HuH-7 (cell line): Measurements from ENCODE around the gene MSANTD2.

Source experiments
- DNase-seq: peaks from one replicate; pipeline ENCODE4 v3.0.0; 2011; ENCODE audit warnings: low spot score

MSANTD2 gene

GRCh38 chr11:124729571-124729970 lies 70.6 kb downstream of the MSANTD2 start:
- no peak for DNase-seq

DNA sequence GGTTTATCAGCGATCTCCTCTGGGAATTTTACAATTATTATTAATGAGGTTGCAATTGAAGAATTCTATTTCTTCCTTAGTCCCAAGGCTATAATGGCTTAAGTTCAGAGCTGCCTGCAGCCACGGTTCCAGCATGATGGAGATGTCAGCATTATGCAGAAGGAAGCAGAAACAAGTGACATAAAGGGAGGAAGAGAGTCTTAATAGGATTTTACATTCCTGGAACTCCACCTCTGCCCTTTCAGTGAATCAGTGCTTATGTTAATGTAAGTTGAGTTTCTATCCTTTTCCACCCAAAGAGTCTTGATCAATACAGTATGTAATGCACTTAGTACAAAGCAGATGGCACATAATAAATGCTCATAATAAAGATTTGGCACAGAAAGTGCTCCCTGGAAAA lies 72.1 kb downstream of the MSANTD2 start:
- DNase-seq, result no peak

DNA sequence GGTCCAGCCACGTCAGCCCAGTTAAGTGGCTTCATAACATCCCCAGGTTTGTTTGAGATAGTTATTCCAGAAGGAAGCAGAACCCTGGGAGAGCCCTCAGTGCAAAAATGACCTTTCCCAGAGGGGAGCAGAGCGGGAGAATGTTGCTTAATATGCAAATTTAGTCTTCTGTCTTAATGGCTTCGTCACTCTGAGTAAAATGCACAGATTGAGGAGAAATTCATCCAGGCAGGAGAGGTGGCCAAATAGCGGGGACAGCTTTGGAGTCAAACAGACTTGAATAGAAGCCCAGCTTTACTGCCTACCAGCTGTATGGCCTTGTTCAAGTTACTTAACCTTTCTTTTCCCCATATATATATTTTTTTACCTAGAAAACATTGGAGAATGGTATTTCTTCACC lies 72.7 kb downstream of the MSANTD2 start:
- DNase-seq, result no peak

- DNase-seq, result no peak
Measured at GRCh38 chr11:124725719-124726105, 74.5 kb downstream of the MSANTD2 start.

DNA sequence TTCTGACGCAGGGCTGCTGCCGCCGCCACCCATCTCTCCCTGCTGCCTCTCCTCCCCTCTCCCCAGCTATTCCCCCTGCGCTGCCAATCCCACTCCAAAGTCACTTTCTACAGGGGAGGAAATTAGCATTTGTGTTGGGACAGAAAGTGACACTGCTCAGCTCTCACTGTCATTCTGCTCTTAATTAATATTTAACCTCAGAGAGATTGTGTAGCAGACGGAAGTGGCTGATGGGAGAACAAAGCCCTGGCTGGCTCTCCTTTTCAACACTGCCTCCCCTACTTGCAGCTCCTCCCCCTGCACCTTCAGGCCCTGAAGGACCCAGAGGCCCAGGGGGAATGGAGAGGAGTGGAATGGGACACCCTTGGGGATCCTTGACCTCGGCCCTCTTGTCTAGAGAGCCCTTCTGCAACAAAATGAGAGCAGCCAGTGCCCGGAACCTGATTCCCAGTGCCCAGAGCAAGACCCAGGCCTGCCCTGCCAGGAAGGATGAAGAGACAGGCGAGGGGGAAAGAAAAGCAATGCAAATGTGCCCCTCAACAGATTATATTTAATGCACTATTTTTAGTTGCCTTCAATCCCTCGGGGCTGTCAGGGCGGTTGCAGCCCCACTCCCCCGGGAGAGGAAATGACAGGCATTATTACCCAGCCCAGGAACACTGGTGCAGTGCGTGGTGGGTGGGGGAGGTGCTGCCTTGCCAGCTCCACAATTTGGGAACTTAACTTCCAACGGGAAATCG lies 75.1 kb downstream of the MSANTD2 start:
- peak; percentile 78 for DNase-seq

- no peak for DNase-seq
Measured at GRCh38 chr11:124722176-124722575, 78.0 kb downstream of the MSANTD2 start.

DNA sequence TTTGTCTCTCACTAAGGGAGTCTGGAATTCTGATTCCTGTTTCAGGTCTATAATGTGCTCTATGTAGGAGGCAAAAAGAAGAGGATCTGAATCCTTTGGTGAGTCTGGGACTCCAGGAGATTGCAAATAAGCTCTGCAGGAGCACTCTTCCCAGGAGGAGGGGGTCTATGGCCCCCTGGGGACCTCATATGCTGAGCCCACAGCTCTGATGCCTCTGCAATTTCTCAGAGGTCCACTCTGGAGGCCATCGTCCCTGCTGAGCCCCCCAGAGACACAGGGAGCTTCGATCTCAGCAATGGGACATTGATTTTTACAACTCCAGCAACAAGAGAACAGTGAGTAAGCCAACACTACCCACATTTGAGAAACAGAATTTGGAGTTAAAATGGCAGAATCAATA lies 80.7 kb downstream of the MSANTD2 start:
- no peak for DNase-seq

DNA sequence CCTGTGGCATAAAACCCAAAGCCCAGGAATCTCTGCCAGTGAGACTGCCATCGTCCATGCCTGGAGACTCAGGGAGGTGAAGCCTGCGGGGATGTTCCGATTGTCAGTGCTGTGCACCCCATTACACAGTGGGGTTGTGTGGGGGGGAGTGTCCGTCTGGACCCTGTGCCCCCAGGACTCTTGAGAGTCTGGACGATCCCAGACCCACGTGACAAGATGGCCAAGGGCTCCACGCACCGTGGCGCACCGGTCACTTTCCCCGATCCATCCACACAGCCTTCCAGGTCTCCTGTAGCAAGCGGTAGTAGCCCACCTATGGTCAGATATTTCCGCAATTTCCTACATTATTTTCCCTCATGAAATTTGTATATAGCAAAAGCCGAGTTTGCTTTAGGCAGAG lies 81.4 kb downstream of the MSANTD2 start:
- no peak for DNase-seq

DNA sequence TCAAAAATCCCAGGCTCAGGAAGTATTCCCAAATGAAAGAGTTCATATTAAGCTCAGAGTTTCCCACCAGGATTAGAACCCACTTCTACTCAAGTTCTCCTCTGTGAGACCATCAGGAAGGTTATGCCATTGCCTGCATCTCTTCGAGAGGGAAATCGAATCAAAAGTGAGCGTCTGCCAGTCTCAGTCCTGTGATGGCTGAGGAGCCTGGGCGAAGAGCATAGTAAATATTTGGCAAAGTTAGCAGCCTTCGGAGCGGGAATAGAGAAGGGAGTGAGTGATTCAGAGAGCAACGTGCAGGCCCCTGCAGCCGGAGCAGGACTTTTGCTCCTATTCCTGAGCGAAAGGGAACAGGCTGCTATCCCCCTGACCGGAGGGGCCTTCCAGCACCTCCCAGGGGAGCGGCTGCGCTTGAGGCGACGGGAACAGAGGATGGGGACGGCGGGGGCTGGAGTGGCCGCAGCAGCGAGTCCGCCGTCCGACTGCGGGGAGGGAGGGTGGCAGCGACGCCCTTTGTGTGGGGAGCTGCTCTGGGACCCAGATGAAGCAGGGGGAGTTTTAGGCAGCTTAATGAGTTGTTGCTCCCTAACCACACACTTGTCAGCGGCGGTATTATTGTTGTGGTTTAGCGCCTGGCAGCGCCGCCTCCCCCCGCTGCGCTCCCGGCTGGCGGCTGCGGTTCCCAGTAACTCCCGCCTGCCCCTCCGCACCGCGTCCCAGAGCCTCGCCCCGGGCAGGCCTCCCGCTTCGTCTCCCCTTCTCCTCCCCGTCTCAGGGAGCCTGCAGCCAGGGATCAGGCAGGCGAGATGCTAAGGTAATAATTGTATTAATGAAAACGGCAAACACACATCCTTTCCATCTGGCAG lies 82.2 kb downstream of the MSANTD2 start:
- no peak for DNase-seq

DNA sequence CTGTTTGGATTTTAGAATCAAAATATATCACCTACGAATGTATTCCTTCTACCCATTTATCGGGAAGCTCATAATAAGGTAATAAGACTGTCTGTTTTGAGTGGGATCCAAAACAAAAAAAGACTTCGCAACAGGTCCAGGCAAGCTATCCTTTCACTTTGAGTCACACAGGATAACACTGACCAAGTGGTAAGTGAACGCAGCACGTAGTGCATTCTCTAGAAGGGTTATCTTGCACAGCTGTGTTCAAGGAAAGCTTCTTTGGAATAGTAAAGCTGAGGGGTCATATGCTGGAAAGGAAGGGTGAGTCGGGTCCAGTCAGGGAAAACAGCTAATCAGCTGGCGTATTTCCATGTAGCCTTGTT lies 82.8 kb downstream of the MSANTD2 start:
- no peak for DNase-seq

- no peak for DNase-seq
Measured at GRCh38 chr11:124716591-124716990, 83.6 kb downstream of the MSANTD2 start.
